Activated T-cell treated with anti-CD3 and anti-CD28 coated beads for 24 hours (primary cell): ENCODE data around the gene ESYT1.

Experiments
- DNase-seq: peaks from one replicate; pipeline ENCODE4 v3.0.0-alpha.2; 2020; ENCODE audit warnings: low read depth

The ESYT1 gene, protein sequence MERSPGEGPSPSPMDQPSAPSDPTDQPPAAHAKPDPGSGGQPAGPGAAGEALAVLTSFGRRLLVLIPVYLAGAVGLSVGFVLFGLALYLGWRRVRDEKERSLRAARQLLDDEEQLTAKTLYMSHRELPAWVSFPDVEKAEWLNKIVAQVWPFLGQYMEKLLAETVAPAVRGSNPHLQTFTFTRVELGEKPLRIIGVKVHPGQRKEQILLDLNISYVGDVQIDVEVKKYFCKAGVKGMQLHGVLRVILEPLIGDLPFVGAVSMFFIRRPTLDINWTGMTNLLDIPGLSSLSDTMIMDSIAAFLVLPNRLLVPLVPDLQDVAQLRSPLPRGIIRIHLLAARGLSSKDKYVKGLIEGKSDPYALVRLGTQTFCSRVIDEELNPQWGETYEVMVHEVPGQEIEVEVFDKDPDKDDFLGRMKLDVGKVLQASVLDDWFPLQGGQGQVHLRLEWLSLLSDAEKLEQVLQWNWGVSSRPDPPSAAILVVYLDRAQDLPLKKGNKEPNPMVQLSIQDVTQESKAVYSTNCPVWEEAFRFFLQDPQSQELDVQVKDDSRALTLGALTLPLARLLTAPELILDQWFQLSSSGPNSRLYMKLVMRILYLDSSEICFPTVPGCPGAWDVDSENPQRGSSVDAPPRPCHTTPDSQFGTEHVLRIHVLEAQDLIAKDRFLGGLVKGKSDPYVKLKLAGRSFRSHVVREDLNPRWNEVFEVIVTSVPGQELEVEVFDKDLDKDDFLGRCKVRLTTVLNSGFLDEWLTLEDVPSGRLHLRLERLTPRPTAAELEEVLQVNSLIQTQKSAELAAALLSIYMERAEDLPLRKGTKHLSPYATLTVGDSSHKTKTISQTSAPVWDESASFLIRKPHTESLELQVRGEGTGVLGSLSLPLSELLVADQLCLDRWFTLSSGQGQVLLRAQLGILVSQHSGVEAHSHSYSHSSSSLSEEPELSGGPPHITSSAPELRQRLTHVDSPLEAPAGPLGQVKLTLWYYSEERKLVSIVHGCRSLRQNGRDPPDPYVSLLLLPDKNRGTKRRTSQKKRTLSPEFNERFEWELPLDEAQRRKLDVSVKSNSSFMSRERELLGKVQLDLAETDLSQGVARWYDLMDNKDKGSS

GRCh38 chr12:56127888-56128669 lies at the start of gene ESYT1:
Gene ESYT1 (plus strand): TSS chr12:56128267. CDS start chr12:56128320, 53 bp downstream.
- peak; percentile 95 for DNase-seq

GRCh38 chr12:56078427-56078826 lies 49.6 kb upstream of the ESYT1 start:
- DNase-seq = no peak

DNA sequence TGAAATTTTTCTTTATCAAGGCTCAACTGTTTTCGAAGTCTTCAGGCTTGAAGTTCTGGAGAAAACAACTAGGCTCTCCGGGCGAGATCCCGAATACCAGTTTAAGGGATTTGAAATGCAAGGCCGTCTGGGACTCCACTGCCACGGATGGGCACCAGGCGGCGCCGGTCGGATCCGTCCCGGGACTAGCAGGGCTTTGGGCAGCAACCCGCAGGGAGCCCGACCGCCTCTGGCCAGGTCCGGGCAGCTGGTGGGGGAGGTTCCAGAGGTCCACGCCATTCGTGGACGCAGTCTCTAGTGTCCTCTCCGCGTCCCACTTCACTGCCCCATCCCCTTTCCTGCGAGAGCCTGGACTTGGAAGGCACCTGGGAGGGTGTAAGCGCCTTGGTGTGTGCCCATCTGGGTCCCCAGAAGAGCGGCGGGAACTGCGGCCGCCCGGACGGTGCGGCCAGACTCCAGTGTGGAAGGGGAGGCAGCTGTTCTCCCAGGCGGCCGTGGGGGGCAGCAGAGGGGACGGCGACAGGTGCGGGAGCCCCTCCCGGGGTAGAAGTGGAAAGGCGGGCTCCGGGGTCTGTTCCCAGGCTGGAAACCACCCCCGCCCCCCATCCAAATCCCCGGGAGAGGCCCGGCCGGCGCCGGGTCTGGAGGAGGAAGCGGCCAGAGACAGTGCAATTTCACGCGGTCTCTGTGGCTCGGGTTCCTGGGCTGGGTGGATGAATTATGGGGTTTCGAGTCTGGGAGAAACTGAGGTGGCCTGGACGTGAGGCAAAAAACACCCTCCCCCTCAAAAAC lies 48.9 kb upstream of the ESYT1 start:
- peak; percentile 31 for DNase-seq

DNA sequence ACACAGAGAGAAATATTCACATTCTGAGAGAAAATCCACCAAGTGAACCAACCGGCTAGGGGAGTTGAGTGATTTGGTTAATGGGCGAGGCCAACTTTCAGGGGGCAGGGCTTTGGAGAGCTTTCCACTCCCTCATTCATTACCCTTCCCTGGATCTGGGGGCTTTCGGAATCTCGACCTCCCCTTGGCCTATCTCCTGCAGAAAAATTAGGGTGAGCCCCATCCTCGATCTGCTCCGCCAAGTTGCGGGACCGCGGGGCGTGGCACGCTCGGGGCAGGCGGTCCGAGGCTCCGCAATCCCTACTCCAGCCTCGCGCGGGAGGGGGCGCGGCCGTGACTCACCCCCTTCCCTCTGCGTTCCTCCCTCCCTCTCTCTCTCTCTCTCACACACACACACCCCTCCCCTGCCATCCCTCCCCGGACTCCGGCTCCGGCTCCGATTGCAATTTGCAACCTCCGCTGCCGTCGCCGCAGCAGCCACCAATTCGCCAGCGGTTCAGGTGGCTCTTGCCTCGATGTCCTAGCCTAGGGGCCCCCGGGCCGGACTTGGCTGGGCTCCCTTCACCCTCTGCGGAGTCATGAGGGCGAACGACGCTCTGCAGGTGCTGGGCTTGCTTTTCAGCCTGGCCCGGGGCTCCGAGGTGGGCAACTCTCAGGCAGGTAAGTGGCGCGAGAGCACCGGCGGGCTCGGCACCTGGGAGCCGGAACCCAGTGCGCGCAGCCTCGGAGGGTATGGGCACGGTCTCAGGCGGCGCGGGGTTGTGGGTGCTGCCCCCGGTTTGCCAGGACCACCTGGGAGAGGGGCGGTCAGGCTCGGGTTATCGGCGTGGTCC lies 48.1 kb upstream of the ESYT1 start, which contains the start of gene ERBB3:
Gene ERBB3, plus strand, starts transcription at position 443 of the 833 bp plus-strand sequence. Its CDS starts 136 bp downstream, at position 579.
- DNase-seq = peak; percentile 56

- no peak for DNase-seq
Observed at GRCh38 chr12:56080556-56081138, 47.4 kb upstream of the ESYT1 start.

- no peak for DNase-seq
Observed at GRCh38 chr12:56081393-56082347, 46.4 kb upstream of the ESYT1 start.

DNA sequence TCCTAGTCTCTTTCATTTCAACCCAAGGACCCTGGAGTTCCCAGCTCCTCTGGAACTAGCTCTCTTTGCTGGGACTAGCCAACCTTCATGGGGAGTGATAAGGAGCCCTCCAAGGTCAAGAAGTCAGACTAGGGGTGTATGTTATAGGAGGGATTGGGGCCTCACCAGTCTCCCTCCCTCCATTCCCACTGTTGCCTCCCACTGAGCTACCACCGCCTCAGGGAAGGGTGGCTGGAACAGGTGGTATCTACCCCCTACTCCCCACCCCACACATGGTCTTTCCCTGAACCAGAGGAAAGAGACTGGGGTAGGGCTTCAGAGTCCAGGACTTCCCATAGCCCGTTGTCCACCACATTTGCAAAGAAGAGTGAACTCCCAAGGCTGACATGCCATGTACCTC lies 45.7 kb upstream of the ESYT1 start:
- DNase-seq = no peak

- no peak for DNase-seq
Observed at GRCh38 chr12:56082967-56083366, 45.1 kb upstream of the ESYT1 start.

GRCh38 chr12:56084958-56085543 lies 43.0 kb upstream of the ESYT1 start:
- DNase-seq = no peak

- no peak for DNase-seq
Observed at GRCh38 chr12:56086096-56086495, 42.0 kb upstream of the ESYT1 start.

DNA sequence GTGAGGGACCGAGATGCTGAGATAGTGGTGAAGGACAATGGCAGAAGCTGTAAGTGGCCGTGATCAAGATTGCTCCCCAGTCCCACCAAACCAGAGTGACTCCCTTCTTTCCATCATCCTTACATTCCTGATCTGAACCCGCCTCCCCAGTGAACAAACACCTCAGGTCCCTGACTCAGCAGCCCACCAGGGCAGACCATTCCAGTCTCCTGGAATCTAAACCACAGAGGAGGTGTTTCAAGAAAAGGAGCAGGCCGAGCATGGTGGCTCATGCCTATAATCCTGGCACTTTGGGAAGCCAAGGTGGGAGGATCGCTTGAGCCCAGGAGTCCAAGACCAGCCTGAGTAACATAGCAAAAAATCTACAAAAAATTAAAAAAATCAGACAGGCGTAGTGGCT lies 41.5 kb upstream of the ESYT1 start:
- DNase-seq = no peak

DNA sequence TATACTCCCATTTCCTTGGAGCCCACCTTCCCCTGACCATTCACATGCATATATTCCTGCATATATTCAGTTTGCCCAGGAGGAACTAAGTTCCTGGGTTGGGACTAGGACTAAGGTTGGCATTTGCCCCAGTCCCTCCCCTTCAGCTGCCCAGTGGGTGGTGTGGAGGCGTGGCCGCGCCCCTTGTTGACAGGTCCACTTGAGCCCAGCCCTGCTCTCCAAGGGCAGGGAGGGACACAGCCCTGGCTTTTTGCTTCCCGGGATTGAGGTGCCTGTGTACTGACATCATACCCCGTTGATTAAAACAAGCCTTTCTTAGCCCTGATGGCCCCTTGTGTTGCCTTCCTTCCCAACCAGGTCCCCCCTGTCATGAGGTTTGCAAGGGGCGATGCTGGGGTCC lies 40.8 kb upstream of the ESYT1 start:
- no peak for DNase-seq

DNA sequence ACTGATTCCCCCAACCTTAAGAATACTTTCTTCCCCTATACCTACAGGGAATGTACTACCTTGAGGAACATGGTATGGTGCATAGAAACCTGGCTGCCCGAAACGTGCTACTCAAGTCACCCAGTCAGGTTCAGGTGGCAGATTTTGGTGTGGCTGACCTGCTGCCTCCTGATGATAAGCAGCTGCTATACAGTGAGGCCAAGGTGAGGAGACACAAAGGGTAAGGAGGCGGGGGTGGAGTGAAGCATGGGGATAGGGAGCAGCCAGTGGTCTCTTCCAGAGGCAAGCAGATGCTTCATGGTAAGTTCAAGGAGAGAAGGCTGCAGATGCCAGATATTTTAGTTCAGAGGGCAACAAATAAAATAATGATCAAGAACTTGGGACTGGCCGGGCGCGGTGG lies 30.3 kb upstream of the ESYT1 start:
- no peak for DNase-seq

- no peak for DNase-seq
Observed at GRCh38 chr12:56098592-56098991, 29.5 kb upstream of the ESYT1 start.

GRCh38 chr12:56099787-56100186 lies 28.3 kb upstream of the ESYT1 start:
- no peak for DNase-seq

DNA sequence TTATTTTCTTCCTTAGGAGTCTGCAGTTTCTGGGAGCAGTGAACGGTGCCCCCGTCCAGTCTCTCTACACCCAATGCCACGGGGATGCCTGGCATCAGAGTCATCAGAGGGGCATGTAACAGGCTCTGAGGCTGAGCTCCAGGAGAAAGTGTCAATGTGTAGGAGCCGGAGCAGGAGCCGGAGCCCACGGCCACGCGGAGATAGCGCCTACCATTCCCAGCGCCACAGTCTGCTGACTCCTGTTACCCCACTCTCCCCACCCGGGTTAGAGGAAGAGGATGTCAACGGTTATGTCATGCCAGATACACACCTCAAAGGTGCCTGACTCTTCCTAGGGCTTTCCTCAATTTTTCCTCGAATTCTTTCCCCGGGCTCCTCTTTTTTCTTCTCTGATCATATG lies 27.0 kb upstream of the ESYT1 start:
- DNase-seq = no peak

DNA sequence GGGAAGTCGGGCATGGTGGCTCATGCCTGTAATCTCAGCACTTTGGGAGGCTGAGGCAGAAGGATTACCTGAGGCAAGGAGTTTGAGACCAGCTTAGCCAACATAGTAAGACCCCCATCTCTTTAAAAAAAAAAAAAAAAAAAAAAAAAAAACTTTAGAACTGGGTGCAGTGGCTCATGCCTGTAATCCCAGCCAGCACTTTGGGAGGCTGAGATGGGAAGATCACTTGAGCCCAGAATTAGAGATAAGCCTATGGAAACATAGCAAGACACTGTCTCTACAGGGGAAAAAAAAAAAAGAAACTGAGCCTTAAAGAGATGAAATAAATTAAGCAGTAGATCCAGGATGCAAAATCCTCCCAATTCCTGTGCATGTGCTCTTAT lies 25.4 kb upstream of the ESYT1 start:
- DNase-seq = no peak

DNA sequence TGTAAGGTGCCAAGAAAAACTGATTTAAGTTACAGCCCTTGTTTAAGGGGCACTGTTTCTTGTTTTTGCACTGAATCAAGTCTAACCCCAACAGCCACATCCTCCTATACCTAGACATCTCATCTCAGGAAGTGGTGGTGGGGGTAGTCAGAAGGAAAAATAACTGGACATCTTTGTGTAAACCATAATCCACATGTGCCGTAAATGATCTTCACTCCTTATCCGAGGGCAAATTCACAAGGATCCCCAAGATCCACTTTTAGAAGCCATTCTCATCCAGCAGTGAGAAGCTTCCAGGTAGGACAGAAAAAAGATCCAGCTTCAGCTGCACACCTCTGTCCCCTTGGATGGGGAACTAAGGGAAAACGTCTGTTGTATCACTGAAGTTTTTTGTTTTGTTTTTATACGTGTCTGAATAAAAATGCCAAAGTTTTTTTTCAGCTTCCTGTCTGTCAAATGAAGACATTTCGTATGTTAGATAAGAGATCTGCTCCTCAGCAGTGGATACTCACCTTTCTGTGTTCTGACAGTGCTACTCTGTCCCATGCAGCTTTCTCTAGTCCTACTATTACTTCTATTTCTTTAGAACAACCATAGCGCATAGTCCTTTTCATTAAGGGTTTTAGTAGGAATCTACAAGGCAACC lies 24.9 kb upstream of the ESYT1 start:
- DNase-seq = no peak
